Activated CD4-positive, alpha-beta T cell treated with anti-CD3 and anti-CD28 coated beads for 24 hours (primary cell): Measurements from ENCODE around the gene RPS15A.
A peak's percentile ranks its signal among the peaks of the same experiment; 100 is the strongest.

Experiments used
- DNase-seq, 2 donors: peaks; one replicate each; pipeline ENCODE4 v3.0.0-alpha.2; 2020; ENCODE audit warnings: low read depth in 2 of 2

The RPS15A gene

GRCh38 chr16:18789850-18790706 lies at the start of gene RPS15A:
RPS15A (minus strand) TSS chr16:18790334; CDS start chr16:18789113, 1,221 bp downstream.
- DNase-seq: peak; percentile 84 to 85

- DNase-seq: no peak
These were observed 49.4 kb upstream of the RPS15A start for GRCh38 chr16:18839555-18839954.

GRCh38 chr16:18836702-18837101 lies 46.6 kb upstream of the RPS15A start:
- no peak for DNase-seq

- no peak for DNase-seq
These were observed 44.7 kb upstream of the RPS15A start for GRCh38 chr16:18834864-18835263.

- DNase-seq: no peak
These were observed 43.8 kb upstream of the RPS15A start for GRCh38 chr16:18833707-18834505.

GRCh38 chr16:18832613-18833012 lies 42.5 kb upstream of the RPS15A start:
- no peak for DNase-seq

GRCh38 chr16:18832006-18832405 lies 41.9 kb upstream of the RPS15A start:
- no peak for DNase-seq

GRCh38 chr16:18829251-18829650 lies 39.1 kb upstream of the RPS15A start:
- DNase-seq: no peak

GRCh38 chr16:18827890-18828289 lies 37.8 kb upstream of the RPS15A start:
- no peak for DNase-seq

GRCh38 chr16:18816286-18816685 lies 26.2 kb upstream of the RPS15A start:
- no peak for DNase-seq

GRCh38 chr16:18811925-18812324 lies 21.8 kb upstream of the RPS15A start:
- no peak for DNase-seq

- no peak for DNase-seq
These were observed 19.0 kb upstream of the RPS15A start for GRCh38 chr16:18809165-18809564.

- no peak for DNase-seq
These were observed 15.2 kb upstream of the RPS15A start for GRCh38 chr16:18805257-18805773.

- DNase-seq: no peak
These were observed 14.4 kb upstream of the RPS15A start for GRCh38 chr16:18804540-18804939.

- no peak for DNase-seq
These were observed 13.7 kb upstream of the RPS15A start for GRCh38 chr16:18803569-18804462.

- no peak for DNase-seq
These were observed 12.7 kb upstream of the RPS15A start for GRCh38 chr16:18802767-18803343.

GRCh38 chr16:18801145-18801972 lies 11.2 kb upstream of the RPS15A start, which contains the start of gene ARL6IP1:
ARL6IP1 (minus strand) TSS chr16:18801549; CDS start chr16:18801466, 83 bp downstream.
- DNase-seq: peak; percentile 96 to 97

GRCh38 chr16:18800775-18801144 lies 10.6 kb upstream of the RPS15A start:
- DNase-seq: no peak

- no peak for DNase-seq
These were observed 10.2 kb upstream of the RPS15A start for GRCh38 chr16:18800293-18800692.

GRCh38 chr16:18799500-18799899 lies 9.4 kb upstream of the RPS15A start:
- DNase-seq: no peak
